ENCODE data around the gene SHLD2. TPM values are rescaled to one million over a fixed set of nuclear protein-coding genes. Genes with fewer than 3 reads are reported as not detected.
"Not testable (repeated sequence)": the region's sequence is repeated elsewhere in the genome, so short reads cannot be mapped to it uniquely, and the experiment has no call there.

The SHLD2 gene
- total and polyA plus RNA-seq, 2 of the 13 experiments (the other 11 are each of a cell fraction or from before 2014, with no cell fraction given), result 25.7 to 53.7 TPM

DNA sequence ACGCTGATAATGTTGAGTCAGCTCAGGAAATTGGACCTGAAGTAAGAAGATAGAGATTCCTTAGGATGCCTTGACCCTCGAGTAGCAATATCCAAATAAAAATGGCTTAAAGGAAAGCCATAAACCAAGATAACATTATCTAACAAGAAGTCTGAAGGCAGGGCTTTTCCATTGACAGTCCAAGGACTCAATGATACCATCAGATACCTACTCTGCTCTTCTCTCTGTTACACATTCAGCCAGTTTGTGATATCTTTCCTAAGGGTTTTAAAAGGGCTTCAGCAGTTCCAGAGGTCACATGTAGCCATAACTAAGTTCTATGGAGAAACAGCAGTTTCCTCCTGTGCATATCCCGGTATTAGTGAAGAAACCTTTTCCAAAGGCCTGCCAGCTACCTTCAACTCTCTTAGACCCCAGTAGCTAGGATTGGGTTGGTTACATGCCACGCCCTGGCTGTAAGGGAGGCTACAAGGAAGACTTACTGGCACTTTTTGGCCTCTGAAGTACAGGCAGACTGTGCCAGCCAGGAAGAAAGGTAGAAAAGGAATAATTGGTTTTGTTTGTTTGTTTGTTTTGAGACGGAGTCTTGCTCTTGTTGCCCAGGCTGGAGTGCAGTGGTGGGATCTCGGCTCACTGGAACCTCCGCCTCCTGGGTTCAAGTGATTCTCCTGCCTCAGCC lies 10.6 kb downstream of the SHLD2 start:
- no peak for TF ChIP-seq ZNF709 (CRISPR knock-in tag; IDR thresholded peaks at IDR 0.05)
- TF ChIP-seq RBFOX2 (IDR thresholded peaks at IDR 0.05; ENCODE audit: low read depth, low read length), result peak; percentile 28; the same call in 1 of the 2 replicates
- no peak for TF ChIP-seq ZMYM3 (CRISPR knock-in tag; IDR thresholded peaks at IDR 0.05)
- no peak for TF ChIP-seq MEF2D (CRISPR knock-in tag; IDR thresholded peaks at IDR 0.05)
- TF ChIP-seq, protein P1, sequence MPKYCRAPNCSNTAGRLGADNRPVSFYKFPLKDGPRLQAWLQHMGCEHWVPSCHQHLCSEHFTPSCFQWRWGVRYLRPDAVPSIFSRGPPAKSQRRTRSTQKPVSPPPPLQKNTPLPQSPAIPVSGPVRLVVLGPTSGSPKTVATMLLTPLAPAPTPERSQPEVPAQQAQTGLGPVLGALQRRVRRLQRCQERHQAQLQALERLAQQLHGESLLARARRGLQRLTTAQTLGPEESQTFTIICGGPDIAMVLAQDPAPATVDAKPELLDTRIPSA (CRISPR knock-in tag; IDR thresholded peaks at IDR 0.05; ENCODE audit: borderline replicate concordance), result no peak
- Histone ChIP-seq H2AFZ (ENCODE audit: low read length) (no peak overlapping the region), H3K79me2 (ENCODE audit: insufficient read depth, low read length) (peaks cover 73% of the 10 kb centered on the region), H3K4me3 (replicated peaks in 1 of 3; ENCODE audit: insufficient read depth in 1 of 3, low read depth in 2 of 3, low read length in 3 of 3) (no peak overlapping the region), H3K4me2 (ENCODE audit: low read depth, low read length) (no peak overlapping the region), H3K9me3 (ENCODE audit: low read length) (no peaks in the 10 kb centered on the region), H4K20me1 (ENCODE audit: insufficient read depth, low read length) (no peaks in the 10 kb centered on the region), H3K27ac (ENCODE audit: extremely low read length, insufficient read depth, low read length) (no peak overlapping the region), H3K4me1 (ENCODE audit: insufficient read depth, low read length) (peaks cover 11% of the 10 kb centered on the region; the same call in 1 of the 2 replicates), H3K9ac (ENCODE audit: insufficient read depth, low read depth, low read length) (no peak overlapping the region), H3K27me3 (ENCODE audit: control insufficient read depth in 1 of 2, insufficient read depth in 2 of 2, low read length in 2 of 2) (no peaks in the 10 kb centered on the region), H3K36me3 (replicated peaks in 1 of 2; ENCODE audit: control insufficient read depth in 1 of 2, insufficient read depth in 2 of 2, low read length in 2 of 2) (peaks cover 13 to 60% of the 10 kb centered on the region in 2 experiments)
- BruUV-seq (replicated peaks), result no TSS peak
- no peak for FAIRE-seq
- DNase-seq (ENCODE audit: low spot score), result no peak
- WGBS (ENCODE audit: low lambda C conversion rate), result 97% methylated on average over 7 of the region's 7 CpGs
- intact Hi-C loops (cut with micrococcal nuclease; ENCODE audit: unreplicated experiment) (no loop called here), in situ Hi-C loops (cut with HindIII; ENCODE audit: extremely low pct_ligation_motif_present, low pct_unique_long_range_greater_than_20kb) (no loop called here)
- no peak for ATAC-seq
- ChIA-PET CTCF (ENCODE audit: low intra/inter-chr PET ratio, low total read pairs) (no interaction called here), POLR2A (no interaction called here)

DNA sequence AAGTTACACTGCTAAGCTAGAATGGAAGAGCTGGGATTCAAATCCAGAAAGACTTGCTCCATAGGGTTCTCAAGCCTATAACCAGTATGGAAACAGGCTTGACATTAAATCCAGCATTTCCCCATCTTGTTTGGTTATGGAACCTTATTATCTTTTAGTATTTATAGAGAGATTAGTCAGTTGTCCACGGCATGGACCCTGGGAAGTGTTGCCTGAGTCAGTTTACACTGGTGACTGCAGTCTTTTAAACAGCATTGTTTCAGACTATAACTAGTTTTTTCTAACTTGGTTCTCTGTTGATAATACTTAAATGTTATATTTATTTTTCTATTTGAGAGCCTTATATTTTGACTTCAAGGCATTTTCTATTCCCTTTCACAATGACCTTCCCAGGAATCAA lies 23.1 kb downstream of the SHLD2 start:
- in situ Hi-C loops (cut with HindIII; ENCODE audit: extremely low pct_ligation_motif_present, low pct_unique_long_range_greater_than_20kb); H3K4me2 ChIP-seq (ENCODE audit: low read depth, low read length); POLR2A ChIA-PET; H3K9ac ChIP-seq (ENCODE audit: insufficient read depth, low read depth, low read length); H3K27me3 ChIP-seq (ENCODE audit: control insufficient read depth in 1 of 2, insufficient read depth in 2 of 2, low read length in 2 of 2); DNase-seq (ENCODE audit: low spot score); H3K27ac ChIP-seq (ENCODE audit: extremely low read length, insufficient read depth, low read length); H2AFZ ChIP-seq (ENCODE audit: low read length); BruUV-seq (replicated peaks); H3K4me1 ChIP-seq (ENCODE audit: insufficient read depth, low read length); H4K20me1 ChIP-seq (ENCODE audit: insufficient read depth, low read length); intact Hi-C loops (cut with micrococcal nuclease; ENCODE audit: unreplicated experiment); H3K36me3 ChIP-seq (replicated peaks in 1 of 2; ENCODE audit: control insufficient read depth in 1 of 2, insufficient read depth in 2 of 2, low read length in 2 of 2); FAIRE-seq; H3K4me3 ChIP-seq (replicated peaks in 1 of 3; ENCODE audit: insufficient read depth in 1 of 3, low read depth in 2 of 3, low read length in 3 of 3); CTCF ChIA-PET (ENCODE audit: low intra/inter-chr PET ratio, low total read pairs); H3K9me3 ChIP-seq (ENCODE audit: low read length): not testable (repeated sequence)
- peak; percentile 34; the same call in 1 of the 3 replicates for ATAC-seq
- WGBS (ENCODE audit: low lambda C conversion rate), result 46% methylated on average over 1 of the region's 1 CpG
- H3K79me2 ChIP-seq (ENCODE audit: insufficient read depth, low read length), result peaks cover 13% of the 10 kb centered on the region

DNA sequence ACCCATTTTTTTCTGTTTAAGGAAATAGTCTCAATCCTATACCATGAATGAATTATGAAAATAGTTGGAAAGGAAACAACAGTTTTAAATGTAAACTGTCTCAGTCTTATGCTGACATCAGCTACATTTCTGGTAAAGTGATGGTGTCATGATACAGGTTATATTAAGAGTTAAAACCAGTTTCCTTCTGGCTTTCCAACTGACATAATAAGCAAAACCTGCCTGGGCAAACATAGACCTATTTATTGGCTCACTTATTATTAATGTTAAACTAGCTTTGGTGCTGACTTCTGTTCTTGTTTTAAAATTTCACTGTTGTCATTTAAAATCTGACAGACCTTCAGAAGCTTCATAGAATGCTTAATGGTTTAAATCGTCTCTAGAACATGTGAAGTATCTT lies 24.0 kb downstream of the SHLD2 start:
- H3K9me3 ChIP-seq (ENCODE audit: low read length); BruUV-seq (replicated peaks); CTCF ChIA-PET (ENCODE audit: low intra/inter-chr PET ratio, low total read pairs); H3K9ac ChIP-seq (ENCODE audit: insufficient read depth, low read depth, low read length); H4K20me1 ChIP-seq (ENCODE audit: insufficient read depth, low read length); H3K27ac ChIP-seq (ENCODE audit: extremely low read length, insufficient read depth, low read length); H3K36me3 ChIP-seq (replicated peaks in 1 of 2; ENCODE audit: control insufficient read depth in 1 of 2, insufficient read depth in 2 of 2, low read length in 2 of 2); H3K27me3 ChIP-seq (ENCODE audit: control insufficient read depth in 1 of 2, insufficient read depth in 2 of 2, low read length in 2 of 2); in situ Hi-C loops (cut with HindIII; ENCODE audit: extremely low pct_ligation_motif_present, low pct_unique_long_range_greater_than_20kb); FAIRE-seq; intact Hi-C loops (cut with micrococcal nuclease; ENCODE audit: unreplicated experiment); ATAC-seq; POLR2A ChIA-PET; H2AFZ ChIP-seq (ENCODE audit: low read length); H3K4me3 ChIP-seq (replicated peaks in 1 of 3; ENCODE audit: insufficient read depth in 1 of 3, low read depth in 2 of 3, low read length in 3 of 3); DNase-seq (ENCODE audit: low spot score); H3K4me2 ChIP-seq (ENCODE audit: low read depth, low read length): not testable (repeated sequence)
- 92% methylated on average over 1 of the region's 1 CpG for WGBS (ENCODE audit: low lambda C conversion rate)
- Histone ChIP-seq H3K79me2 (ENCODE audit: insufficient read depth, low read length) (peaks cover 17% of the 10 kb centered on the region), H3K4me1 (ENCODE audit: insufficient read depth, low read length) (peaks cover 13% of the 10 kb centered on the region; the same call in 1 of the 2 replicates)
